Lower lobe of right lung (tissue), 2 donors: Measurements from ENCODE around the gene CSNK1G3. TPM values are rescaled to one million over a fixed set of nuclear protein-coding genes. Genes with fewer than 3 reads are reported as not detected.

ENCODE experiments used
- ATAC-seq, 2 donors: fragments of 200-7000 bp; cut with Tn5 transposase; one replicate each; pipeline ENCODE4 v1.9.1; 2020 to 2022; ENCODE audit warnings: mild to moderate bottlenecking in 2 of 2, moderate library complexity in 2 of 2
- DNase-seq: peaks from one replicate; pipeline ENCODE4 v3.0.0-alpha.2; 2020
- H3K27ac ChIP-seq: fragments of 200-600 bp; one replicate; pipeline ENCODE4 v1.8.0; 2022
- H3K27me3 ChIP-seq: fragments of 200-600 bp; one replicate; pipeline ENCODE4 v1.8.0; 2022; ENCODE audit warnings: low read depth
- H3K36me3 ChIP-seq: fragments of 200-600 bp; one replicate; pipeline ENCODE4 v1.8.0; 2022; ENCODE audit warnings: mild to moderate bottlenecking
- H3K4me1 ChIP-seq: fragments of 200-600 bp; one replicate; pipeline ENCODE4 v1.8.0; 2022
- H3K4me3 ChIP-seq: fragments of 200-600 bp; one replicate; pipeline ENCODE4 v1.8.0; 2022; ENCODE audit warnings: mild to moderate bottlenecking
- H3K9me3 ChIP-seq: fragments of 200-600 bp; one replicate; pipeline ENCODE4 v1.8.0; 2022
- CTCF ChIP-seq: fragments of 200-600 bp; IDR thresholded peaks from one replicate; pipeline ENCODE4 v1.8.0; 2022; ENCODE audit warnings: antibody characterized with exemption, mild to moderate bottlenecking
- intact Hi-C: fragments of 100-400 bp; cut with DNase I; formaldehyde crosslinking; loops from one replicate; pipeline ENCODE4 v1.11.0; 2022
- total RNA-seq: library from RNA; stranded (reverse); fragmentation: NEBNext Ultra II Directional; extraction: Animal tissue kit (Norgen Biotek cat#: 25700); gene quantifications from one replicate; pipeline ENCODE4 v1.2.1, GENCODE V29; 2021
- donor health status: DM: no; HTN: yes; CAD: no; lungs with severe emphysema.

Gene CSNK1G3
- total RNA-seq, 1 donor from 2014 or later = 35.2 TPM

GRCh38 chr5:123639244-123639643 lies 127.3 kb downstream of the CSNK1G3 start:
- H3K27me3 ChIP-seq = no peaks in the 10 kb centered on the region
- ATAC-seq (no peak), DNase-seq (no peak)
- TF ChIP-seq CTCF = no peak
- no peak overlapping the region for H3K27ac ChIP-seq
- H3K4me3 ChIP-seq = no peak overlapping the region
- intact Hi-C loops = no loop called here
- H3K4me1 ChIP-seq = no peaks in the 10 kb centered on the region
- no peaks in the 10 kb centered on the region for H3K36me3 ChIP-seq
- no peaks in the 10 kb centered on the region for H3K9me3 ChIP-seq

- no peak for DNase-seq
- H3K27ac ChIP-seq = no peak overlapping the region
- no peaks in the 10 kb centered on the region for H3K4me1 ChIP-seq
- no peaks in the 10 kb centered on the region for H3K9me3 ChIP-seq
- no peak overlapping the region for H3K4me3 ChIP-seq
- no peak for ATAC-seq
- H3K36me3 ChIP-seq = no peaks in the 10 kb centered on the region
- intact Hi-C loops = no loop called here
- H3K27me3 ChIP-seq = no peaks in the 10 kb centered on the region
- no peak for TF ChIP-seq CTCF
These were observed 133.1 kb downstream of the CSNK1G3 start for GRCh38 chr5:123645024-123645603.

- no peaks in the 10 kb centered on the region for H3K9me3 ChIP-seq
- H3K4me1 ChIP-seq = no peaks in the 10 kb centered on the region
- no peak overlapping the region for H3K4me3 ChIP-seq
- ATAC-seq (no peak), DNase-seq (no peak)
- intact Hi-C loops = no loop called here
- no peak overlapping the region for H3K27ac ChIP-seq
- TF ChIP-seq CTCF = no peak
- H3K36me3 ChIP-seq = no peaks in the 10 kb centered on the region
- H3K27me3 ChIP-seq = no peaks in the 10 kb centered on the region
These were observed 135.1 kb downstream of the CSNK1G3 start for GRCh38 chr5:123647066-123647465.

DNA sequence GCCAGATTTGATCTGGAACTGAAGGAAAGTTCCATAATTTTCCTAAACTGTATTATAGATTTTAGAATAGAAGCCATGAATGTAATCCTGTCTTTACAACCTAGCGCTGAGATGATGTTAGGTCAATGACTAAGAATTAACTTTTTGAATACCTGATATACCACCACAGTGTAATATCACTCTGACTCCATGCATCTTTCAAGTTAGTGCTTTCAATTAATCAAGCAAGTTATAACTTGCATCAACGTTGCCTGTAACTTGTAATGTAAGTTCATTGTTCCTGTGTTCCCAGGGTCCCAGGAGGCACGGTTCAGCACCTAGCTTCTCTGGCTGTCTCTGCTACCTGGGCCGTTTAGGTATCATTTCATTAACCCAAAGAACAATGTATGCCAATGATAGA lies 139.3 kb downstream of the CSNK1G3 start:
- no peak overlapping the region for H3K27ac ChIP-seq
- H3K4me3 ChIP-seq = no peak overlapping the region
- intact Hi-C loops = no loop called here
- H3K36me3 ChIP-seq = no peaks in the 10 kb centered on the region
- no peaks in the 10 kb centered on the region for H3K27me3 ChIP-seq
- DNase-seq (no peak), ATAC-seq (no peak)
- H3K9me3 ChIP-seq = no peaks in the 10 kb centered on the region
- H3K4me1 ChIP-seq = no peaks in the 10 kb centered on the region
- no peak for TF ChIP-seq CTCF

DNA sequence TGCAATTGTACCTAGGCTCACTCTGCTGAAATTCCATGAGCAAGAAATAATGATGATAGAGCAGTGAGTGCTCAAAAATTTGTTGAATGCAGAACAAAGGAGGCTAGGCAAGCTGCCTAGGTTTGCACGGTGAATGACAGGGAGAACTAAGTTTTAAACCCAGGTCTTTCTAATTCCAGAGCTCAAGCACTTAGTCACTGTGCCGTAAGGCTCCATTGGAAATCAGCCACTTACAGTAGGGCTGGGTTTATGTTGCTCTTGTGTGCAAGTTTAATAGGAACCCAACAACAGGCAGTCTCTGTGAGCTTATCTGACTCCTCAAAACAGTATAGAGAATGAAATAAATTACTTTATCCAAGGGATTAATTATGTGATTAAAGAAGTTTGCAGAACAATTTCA lies 147.0 kb downstream of the CSNK1G3 start:
- H3K27me3 ChIP-seq = no peaks in the 10 kb centered on the region
- TF ChIP-seq CTCF = no peak
- H3K4me1 ChIP-seq = no peaks in the 10 kb centered on the region
- DNase-seq (no peak), ATAC-seq (no peak)
- no peaks in the 10 kb centered on the region for H3K36me3 ChIP-seq
- H3K4me3 ChIP-seq = no peak overlapping the region
- intact Hi-C loops = no loop called here
- peaks cover 4% of the 10 kb centered on the region for H3K9me3 ChIP-seq
- no peak overlapping the region for H3K27ac ChIP-seq

DNA sequence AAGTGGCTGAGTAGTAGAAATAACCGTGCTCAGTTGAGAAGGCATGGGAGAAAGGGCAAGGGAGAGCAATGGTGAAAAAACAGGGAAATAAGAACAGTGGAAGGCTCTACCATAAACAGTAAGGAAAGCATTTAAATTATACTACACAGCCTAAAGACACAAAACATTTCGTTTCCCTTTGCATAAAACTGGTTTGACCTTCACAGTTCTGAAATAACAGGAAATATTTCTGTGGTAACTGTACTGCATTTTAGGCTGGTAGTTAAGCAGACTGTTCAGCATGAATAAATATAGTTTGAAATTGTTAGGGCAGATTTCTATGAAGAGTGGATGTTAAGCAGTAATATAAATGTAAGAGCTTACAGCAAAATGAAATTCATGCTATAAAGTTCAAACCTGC lies 147.5 kb downstream of the CSNK1G3 start:
- no peak for TF ChIP-seq CTCF
- H3K27ac ChIP-seq = no peak overlapping the region
- H3K36me3 ChIP-seq = no peaks in the 10 kb centered on the region
- ATAC-seq = no peak
- intact Hi-C loops = no loop called here
- no peak for DNase-seq
- no peaks in the 10 kb centered on the region for H3K27me3 ChIP-seq
- no peaks in the 10 kb centered on the region for H3K4me1 ChIP-seq
- peaks cover 8% of the 10 kb centered on the region for H3K9me3 ChIP-seq
- H3K4me3 ChIP-seq = no peak overlapping the region
